NCI-H2227 (cell line): ENCODE data around the gene NTMT2.
"Not testable (repeated sequence)": the region's sequence is repeated elsewhere in the genome, so short reads cannot be mapped to it uniquely, and the experiment has no call there.

Source experiments
- DNase-seq: peaks from one replicate; lab custom pipeline; 2025; ENCODE audit not compliant: unreplicated experiment; lab: John Stamatoyannopoulos, UW

The NTMT2 gene

DNA sequence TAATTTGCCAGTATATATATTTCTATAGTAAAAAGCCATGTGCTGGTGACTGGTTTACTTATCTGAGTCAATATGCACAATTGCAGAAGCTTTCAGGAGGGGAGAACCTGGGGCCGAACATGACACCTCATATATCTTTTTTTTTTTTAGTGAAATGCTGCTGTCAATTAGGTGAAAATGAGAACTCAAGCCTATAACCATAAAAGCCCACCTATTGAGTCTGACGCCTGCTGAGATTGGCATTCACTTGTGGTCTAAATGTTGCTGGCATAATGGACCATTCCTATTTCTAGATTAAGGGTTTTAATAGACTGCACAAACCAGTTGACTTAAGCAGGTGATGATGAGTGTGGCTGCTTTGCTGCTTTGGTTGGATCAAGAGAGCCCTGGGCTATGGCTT lies 10.8 kb downstream of the NTMT2 start:
- DNase-seq, result no peak

GRCh38 chr1:170157820-170158219 lies 12.1 kb downstream of the NTMT2 start:
- no peak for DNase-seq

GRCh38 chr1:170162459-170163246 lies 16.9 kb downstream of the NTMT2 start:
- no peak for DNase-seq

DNA sequence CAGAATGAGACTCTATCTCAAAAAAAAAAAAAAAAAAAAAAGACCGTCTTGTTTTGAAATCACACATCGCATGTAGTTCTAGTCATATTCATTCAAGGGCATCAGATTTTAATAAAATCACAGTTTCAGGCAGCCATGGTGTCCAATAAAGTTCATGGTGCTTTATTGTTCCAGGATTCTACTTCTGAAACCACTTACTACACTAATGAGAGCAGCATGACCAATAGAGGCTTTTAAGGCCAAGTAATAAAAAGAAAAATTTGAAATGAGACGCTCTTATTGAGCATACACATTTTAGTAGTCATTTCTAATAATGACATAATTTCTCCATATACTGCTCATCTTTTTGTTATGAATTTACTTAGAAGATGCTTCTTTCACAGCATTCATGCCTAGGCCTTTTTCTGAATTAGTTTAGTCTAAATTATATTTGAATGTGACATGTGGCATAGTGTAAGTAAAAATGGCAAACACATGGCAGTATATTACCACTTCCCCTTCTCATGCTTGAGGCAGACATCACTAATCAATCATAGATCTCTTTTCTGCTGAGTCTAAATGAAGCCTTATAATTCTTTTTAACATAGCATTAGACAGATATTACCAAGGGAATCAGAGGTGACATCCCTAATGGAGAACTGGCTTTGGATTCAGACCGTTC lies 18.5 kb downstream of the NTMT2 start:
- no peak for DNase-seq

GRCh38 chr1:170166518-170167180 lies 20.9 kb downstream of the NTMT2 start:
- no peak for DNase-seq

- no peak for DNase-seq
Measured at GRCh38 chr1:170168265-170168664, 22.5 kb downstream of the NTMT2 start.

DNA sequence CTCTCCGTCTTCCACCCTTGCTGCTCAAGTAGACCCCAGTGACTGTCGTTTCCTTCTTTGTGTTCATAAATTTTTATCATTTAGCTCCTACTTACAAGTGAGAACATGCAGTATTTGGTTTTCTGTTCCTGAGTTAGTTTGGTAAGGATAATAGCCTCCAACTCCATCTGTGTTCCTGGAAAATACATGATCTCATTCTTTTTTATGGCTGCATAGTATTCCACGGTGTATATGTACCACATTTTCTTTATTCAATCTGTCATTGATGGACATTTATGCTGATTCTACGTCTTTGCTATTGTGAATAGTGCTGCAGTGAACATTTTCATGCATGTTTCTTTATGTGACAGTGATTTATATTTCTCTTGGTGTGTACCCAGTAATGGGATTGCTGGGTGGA lies 24.8 kb downstream of the NTMT2 start:
- not testable (repeated sequence) for DNase-seq

DNA sequence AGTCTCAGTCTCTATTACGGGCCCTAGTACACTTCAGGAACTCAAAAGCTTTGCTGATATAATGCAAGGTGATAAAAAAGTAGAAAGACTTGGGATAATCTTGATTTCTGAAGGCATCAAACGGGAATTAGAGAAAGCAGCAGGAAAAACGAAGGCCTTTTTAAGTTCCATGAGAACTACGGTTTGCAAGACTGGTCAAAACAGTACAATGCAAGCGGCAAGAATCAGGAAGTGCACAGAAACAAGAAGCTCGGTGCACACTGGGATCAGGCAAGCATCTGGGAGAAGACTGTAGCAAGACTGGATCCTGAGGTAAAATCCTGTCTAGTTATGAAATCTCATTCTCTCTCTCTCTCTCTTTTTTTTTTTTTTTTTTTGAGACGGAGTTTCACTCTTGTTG lies 28.6 kb downstream of the NTMT2 start:
- DNase-seq, result no peak

GRCh38 chr1:170175041-170175440 lies 29.3 kb downstream of the NTMT2 start:
- DNase-seq, result no peak

- DNase-seq, result no peak
Measured at GRCh38 chr1:170175484-170175883, 29.7 kb downstream of the NTMT2 start.

DNA sequence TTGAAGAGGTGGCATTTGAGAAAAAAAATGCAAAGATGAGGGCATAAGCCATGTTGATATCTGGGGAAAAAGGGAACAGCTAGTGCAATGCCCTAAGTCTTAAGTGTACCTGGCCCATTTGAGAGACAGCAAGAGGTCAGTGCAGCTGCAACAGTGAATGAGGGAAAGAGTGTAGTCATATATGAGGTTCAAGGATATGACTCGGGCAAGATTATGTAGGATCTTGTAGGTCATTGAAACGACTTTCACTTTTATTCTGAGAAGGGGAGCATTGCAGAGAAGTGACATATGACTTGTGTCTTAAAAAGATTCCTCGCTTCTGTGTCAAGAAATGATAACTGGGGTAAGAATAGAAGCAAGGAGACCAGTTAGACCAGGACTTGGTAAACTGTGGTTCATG lies 31.0 kb downstream of the NTMT2 start:
- no peak for DNase-seq

DNA sequence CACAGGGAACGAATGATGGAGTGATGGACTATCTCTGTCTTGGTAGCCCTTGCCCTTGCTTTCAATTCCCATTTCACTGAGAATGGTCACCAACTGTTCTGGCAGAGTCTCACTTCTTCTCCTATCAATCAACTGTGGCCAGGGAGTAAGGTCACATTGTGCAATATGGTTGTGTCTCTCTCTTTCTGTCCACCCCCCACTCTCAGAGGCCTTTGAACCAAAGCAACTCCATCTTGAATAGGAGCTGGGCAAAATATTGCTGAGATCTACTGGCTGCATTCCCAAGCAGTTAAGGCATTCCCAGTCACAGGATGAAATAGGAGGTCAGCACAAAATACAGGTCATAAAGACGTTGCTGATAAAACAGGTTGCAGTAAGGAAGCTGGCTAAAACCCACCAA lies 36.7 kb downstream of the NTMT2 start:
- DNase-seq, result no peak

- no peak for DNase-seq
Measured at GRCh38 chr1:170192546-170192945, 46.8 kb downstream of the NTMT2 start.

- no peak for DNase-seq
Measured at GRCh38 chr1:170194451-170194850, 48.7 kb downstream of the NTMT2 start.

- no peak for DNase-seq
Measured at GRCh38 chr1:170196490-170197236, 50.9 kb downstream of the NTMT2 start.

GRCh38 chr1:170198090-170198489 lies 52.3 kb downstream of the NTMT2 start:
- DNase-seq, result no peak

DNA sequence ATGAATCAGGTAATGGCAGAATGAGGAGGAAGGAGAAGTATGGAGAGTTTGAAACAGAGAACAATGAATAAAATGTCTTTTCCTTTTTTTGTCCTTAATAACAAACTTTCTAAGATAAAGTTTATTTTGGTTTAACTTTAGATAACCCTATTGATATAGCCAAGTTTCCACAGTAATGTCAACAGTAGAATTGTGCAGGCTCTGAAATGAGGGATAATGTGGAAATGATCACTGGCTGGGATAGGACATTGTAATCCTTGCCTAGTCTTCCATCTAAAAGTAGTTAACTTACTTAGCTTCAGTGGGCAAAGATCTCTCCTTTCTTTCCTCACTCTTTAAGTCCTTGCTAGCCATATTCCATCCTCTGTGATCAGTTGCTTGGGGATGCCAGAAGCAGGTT lies 52.8 kb downstream of the NTMT2 start:
- DNase-seq, result no peak

- no peak for DNase-seq
Measured at GRCh38 chr1:170200161-170200560, 54.4 kb downstream of the NTMT2 start.

DNA sequence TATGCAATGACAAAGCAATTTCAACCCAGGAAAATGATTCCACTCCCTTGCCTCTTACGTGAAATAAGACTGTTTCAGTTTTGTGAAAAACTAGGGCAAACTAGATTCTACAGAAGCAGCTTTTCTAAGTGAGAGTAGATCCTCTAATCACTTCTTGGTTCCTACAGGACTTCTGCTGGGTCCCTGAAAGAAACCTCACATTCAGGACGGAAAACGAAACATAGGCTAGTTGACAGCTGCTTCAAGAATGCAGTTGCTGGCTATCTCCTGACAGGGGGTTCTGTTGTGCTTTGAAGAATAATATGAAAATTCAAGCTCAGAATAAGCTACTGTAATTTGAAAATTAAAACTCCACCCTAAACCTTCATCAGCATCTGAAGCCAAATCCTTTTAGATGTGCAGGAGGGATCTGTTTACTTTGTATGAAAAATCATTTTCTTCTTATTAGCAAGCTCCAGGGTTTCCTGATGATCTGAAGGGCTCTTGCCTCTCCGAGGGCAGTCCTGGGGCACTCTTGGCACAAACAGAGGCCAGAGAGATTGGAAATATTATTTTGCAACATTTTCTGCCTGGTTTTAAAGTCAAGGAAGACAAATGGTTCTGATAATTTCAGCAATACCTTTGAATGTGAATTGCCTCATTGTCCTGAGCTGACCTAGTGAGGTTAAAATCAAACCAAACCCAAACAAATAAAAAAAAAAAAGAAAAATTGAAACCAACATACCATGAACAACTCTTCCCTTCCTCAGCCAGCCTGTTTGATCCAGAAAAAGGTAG lies 55.0 kb downstream of the NTMT2 start:
- DNase-seq, result no peak

GRCh38 chr1:170203693-170204092 lies 57.9 kb downstream of the NTMT2 start:
- no peak for DNase-seq

GRCh38 chr1:170204121-170204520 lies 58.4 kb downstream of the NTMT2 start:
- no peak for DNase-seq
